Measurements from ENCODE around the gene GUCY2D.

GRCh38 chr17:7987112-7987893 lies 15.1 kb upstream of the GUCY2D start:
- no peak for TF ChIP-seq POLR2AphosphoS5 (IDR thresholded peaks at IDR 0.05)
- no peak for TF ChIP-seq CTCF (IDR thresholded peaks at IDR 0.05)

Data from stomach (tissue), 4 donors.